H9 (cell line): ENCODE results near the gene ITPR2. TPM values are rescaled to one million over a fixed set of nuclear protein-coding genes. Genes with fewer than 3 reads are reported as not detected.

Experiments
- DNase-seq: peaks from one replicate; pipeline ENCODE4 v3.0.0-alpha.2; 2017
- H2AFZ ChIP-seq: one replicate; pipeline ENCODE4 v1.6.1; 2013; ENCODE audit warnings: mild to moderate bottlenecking, low read length, control low read depth, moderate library complexity
- H2AK5ac ChIP-seq: 2 replicates; pipeline ENCODE4 v1.6.1; 2013; ENCODE audit warnings: low read length, control low read depth, mixed read lengths; ENCODE audit not compliant: insufficient read length
- H2BK120ac ChIP-seq: one replicate; pipeline ENCODE4 v1.6.1; 2013; ENCODE audit warnings: low read depth, mild to moderate bottlenecking, low read length, control low read depth, inconsistent platforms; ENCODE audit not compliant: poor library complexity, severe bottlenecking
- H2BK12ac ChIP-seq: 2 replicates; pipeline ENCODE4 v1.6.1; 2013; ENCODE audit warnings: low read length, control low read depth, mixed read lengths, low read depth; ENCODE audit not compliant: insufficient read length
- H2BK15ac ChIP-seq: 2 replicates; pipeline ENCODE4 v1.6.1; 2013; ENCODE audit warnings: low read depth, low read length, control low read depth
- H2BK20ac ChIP-seq: one replicate; pipeline ENCODE4 v1.6.1; 2013; ENCODE audit warnings: low read depth, mild to moderate bottlenecking, low read length, control low read depth, inconsistent platforms; ENCODE audit not compliant: poor library complexity, severe bottlenecking
- H2BK5ac ChIP-seq: 2 replicates; pipeline ENCODE4 v1.6.1; 2013; ENCODE audit warnings: low read length, control low read depth, mixed read lengths; ENCODE audit not compliant: insufficient read length
- H3K14ac ChIP-seq: 2 replicates; pipeline ENCODE4 v1.6.1; 2013; ENCODE audit warnings: low read length, control low read depth; ENCODE audit not compliant: insufficient read depth
- H3K18ac ChIP-seq: 2 replicates; pipeline ENCODE4 v1.6.1; 2013; ENCODE audit warnings: low read depth, mild to moderate bottlenecking, mixed read lengths, low read length, control low read depth; ENCODE audit not compliant: insufficient read length
- H3K23ac ChIP-seq: 2 replicates; pipeline ENCODE4 v1.6.1; 2013; ENCODE audit warnings: low read length, control low read depth, mixed read lengths, low read depth; ENCODE audit not compliant: insufficient read length
- H3K23me2 ChIP-seq: 2 replicates; pipeline ENCODE4 v1.6.1; 2013; ENCODE audit warnings: low read depth, mild to moderate bottlenecking, mixed read lengths, low read length, control low read depth; ENCODE audit not compliant: insufficient read length, poor library complexity, severe bottlenecking
- H3K27ac ChIP-seq: 2 replicates; pipeline ENCODE4 v1.5.1; 2013; ENCODE audit warnings: low read length, control low read depth, mixed read lengths, low read depth; ENCODE audit not compliant: insufficient read length
- H3K27me3 ChIP-seq: 2 replicates; pipeline ENCODE4 v1.6.1; 2013; ENCODE audit warnings: low read length, control low read depth, inconsistent platforms; ENCODE audit not compliant: insufficient read depth
- H3K4ac ChIP-seq: 2 replicates; pipeline ENCODE4 v1.6.1; 2013; ENCODE audit warnings: low read depth, mild to moderate bottlenecking, control low read depth, inconsistent platforms, low read length, moderate library complexity
- H3K4me1 ChIP-seq: 2 replicates; pipeline ENCODE4 v1.6.1; 2013; ENCODE audit warnings: low read length, control low read depth, inconsistent platforms; ENCODE audit not compliant: insufficient read depth
- H3K4me2 ChIP-seq: 2 replicates; pipeline ENCODE4 v1.6.1; 2013; ENCODE audit warnings: low read length, control low read depth, mixed read lengths; ENCODE audit not compliant: insufficient read length, insufficient read depth
- H3K56ac ChIP-seq: 2 replicates; pipeline ENCODE4 v1.6.1; 2013; ENCODE audit warnings: low read depth, mild to moderate bottlenecking, mixed read lengths, low read length, control low read depth; ENCODE audit not compliant: insufficient read length
- H3K79me1 ChIP-seq: 2 replicates; pipeline ENCODE4 v1.6.1; 2013; ENCODE audit warnings: low read depth, mild to moderate bottlenecking, moderate library complexity, low read length, control low read depth, inconsistent platforms; ENCODE audit not compliant: insufficient read depth, poor library complexity, severe bottlenecking
- H3K79me2 ChIP-seq: 2 replicates; pipeline ENCODE4 v1.6.1; 2013; ENCODE audit warnings: low read length, control low read depth, inconsistent platforms; ENCODE audit not compliant: insufficient read depth
- H3K9ac ChIP-seq: 2 replicates; pipeline ENCODE4 v1.6.1; 2013; ENCODE audit warnings: low read length, control low read depth, mixed read lengths; ENCODE audit not compliant: insufficient read length; ENCODE audit errors: extremely low read depth
- H3K9me3 ChIP-seq: one replicate; pipeline ENCODE4 v1.6.1; 2013; ENCODE audit warnings: low read depth, low read length, inconsistent platforms; ENCODE audit not compliant: control insufficient read depth
- H3T11ph ChIP-seq: one replicate; pipeline ENCODE4 v1.6.1; 2013; ENCODE audit warnings: mild to moderate bottlenecking, low read length, control low read depth, inconsistent platforms
- H4K20me1 ChIP-seq: one replicate; pipeline ENCODE4 v1.6.1; 2013; ENCODE audit not compliant: control insufficient read depth, insufficient read length, insufficient read depth
- H4K5ac ChIP-seq: 2 replicates; pipeline ENCODE4 v1.6.1; 2013; ENCODE audit warnings: low read depth, mild to moderate bottlenecking, mixed read lengths, low read length, control low read depth; ENCODE audit not compliant: insufficient read length
- H4K8ac ChIP-seq: replicated peaks from 2 replicates; pipeline ENCODE4 v1.6.1; 2013; ENCODE audit warnings: low read length, control low read depth, mixed read lengths, low read depth; ENCODE audit not compliant: insufficient read length
- H4K91ac ChIP-seq: 2 replicates; pipeline ENCODE4 v1.6.1; 2013; ENCODE audit warnings: low read depth, mild to moderate bottlenecking, moderate library complexity, mixed read lengths, low read length, control low read depth; ENCODE audit not compliant: insufficient read length
- H3K27ac Mint-ChIP-seq, 3 experiments: 2 replicates in 2 of 3; 3 replicates in 1 of 3; pipeline ENCODE4 v1.8.0; 2020 to 2021; ENCODE audit warnings: mixed read lengths in 3 of 3, mild to moderate bottlenecking in 1 of 3, moderate library complexity in 1 of 3
- H3K27me3 Mint-ChIP-seq: 2 replicates; pipeline ENCODE4 v1.8.0; 2021; ENCODE audit warnings: low read depth, mild to moderate bottlenecking, moderate library complexity, mixed read lengths
- H3K36me3 Mint-ChIP-seq, 3 experiments: 2 replicates in 2 of 3; 3 replicates in 1 of 3; pipeline ENCODE4 v1.8.0; 2020 to 2021; ENCODE audit warnings: low read depth in 3 of 3, mixed read lengths in 3 of 3; ENCODE audit not compliant: insufficient read depth in 1 of 3
- H3K4me1 Mint-ChIP-seq, 2 experiments: 2 replicates each; pipeline ENCODE4 v1.8.0; 2020; ENCODE audit warnings: mixed read lengths in 2 of 2
- H3K4me3 Mint-ChIP-seq, 2 experiments: 2 replicates in 1 of 2; 3 replicates in 1 of 2; pipeline ENCODE4 v1.8.0; 2020 to 2021; ENCODE audit warnings: mild to moderate bottlenecking in 2 of 2, mixed read lengths in 2 of 2, moderate library complexity in 1 of 2
- H3K9me3 Mint-ChIP-seq, 2 experiments: 2 replicates in 1 of 2; 3 replicates in 1 of 2; pipeline ENCODE4 v1.8.0; 2020; ENCODE audit warnings: mild to moderate bottlenecking in 2 of 2, mixed read lengths in 2 of 2, moderate library complexity in 1 of 2
- WGBS: extraction: QIAGEN DNeasy Blood & Tissue Kit; methylation state at CpG from one replicate; pipeline ENCODE4 v1.1.7; 2013; ENCODE audit warnings: missing lambda C conversion rate, low lambda C conversion rate, mixed read lengths; ENCODE audit not compliant: insufficient read length; ENCODE audit errors: extremely low coverage; 5-methylcytosine and 5-hydroxymethylcytosine counted together
- total RNA-seq: library from RNA; stranded (reverse); gene quantifications from 2 replicates; pipeline ENCODE4 v1.2.1, GENCODE V29; 2021
- TF ChIP-seq, protein P1 (sequence below): fragments of 200-600 bp; sonication (generic); conservative IDR thresholded peaks from 3 replicates; pipeline ENCODE4 v1.8.0; 2021; ENCODE audit warnings: antibody characterized with exemption, mild to moderate bottlenecking

ITPR2 gene
- total RNA-seq, 1 experiment from 2014 or later, result 14.8 TPM

DNA sequence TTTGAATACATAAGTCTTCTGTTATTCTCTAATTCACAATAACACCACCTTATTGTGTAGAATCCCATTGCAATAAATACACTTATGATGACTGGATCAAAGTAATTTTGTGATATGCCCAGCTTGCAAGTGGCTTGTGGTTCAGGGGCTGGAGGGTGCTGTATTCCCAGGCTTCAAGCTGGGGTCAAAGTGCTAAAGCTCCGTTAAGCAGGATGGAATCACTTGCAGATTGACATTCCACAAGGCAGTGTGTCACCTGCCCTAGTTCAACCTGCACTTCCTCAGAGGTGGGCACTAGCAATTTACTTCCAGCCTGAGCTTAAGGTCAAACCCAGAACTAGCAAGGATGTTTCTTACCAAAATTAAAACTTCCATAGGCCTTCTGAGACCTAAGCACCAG, 471.0 kb downstream of the ITPR2 start:
- Histone ChIP-seq H2BK5ac (no peak overlapping the region), H3K79me2 (no peaks in the 10 kb centered on the region), H3K27ac (no peak overlapping the region), H3K79me1 (no peaks in the 10 kb centered on the region), H3K4me2 (no peak overlapping the region), H4K8ac (no peak overlapping the region), H3K23ac (no peak overlapping the region), H2BK120ac (no peak overlapping the region), H3K14ac (no peak overlapping the region), H2AK5ac (no peak overlapping the region), H4K5ac (no peak overlapping the region), H2BK12ac (no peak overlapping the region), H3K18ac (no peak overlapping the region), H3K9ac (no peak overlapping the region), H2BK15ac (no peak overlapping the region), H4K91ac (no peak overlapping the region), H3K56ac (no peak overlapping the region), H2AFZ (no peak overlapping the region), H3K4ac (no peak overlapping the region), H3K9me3 (no peaks in the 10 kb centered on the region), H3T11ph (no peak overlapping the region), H3K4me1 (no peaks in the 10 kb centered on the region), H3K23me2 (no peaks in the 10 kb centered on the region), H2BK20ac (no peak overlapping the region), H3K27me3 (no peaks in the 10 kb centered on the region), H4K20me1 (no peaks in the 10 kb centered on the region)
- Mint-ChIP-seq H3K27ac (no peak overlapping the region), H3K9me3 (no peaks in the 10 kb centered on the region; a peak in 1 of 5 replicates), H3K36me3 (peaks cover 0 to 2% (median 0%) of the 10 kb centered on the region in 3 experiments; a peak in 1 of 7 replicates), H3K4me1 (peaks cover 2% of the 10 kb centered on the region in 2 experiments; a peak in 3 of 4 replicates), H3K4me3 (no peak overlapping the region), H3K27me3 (no peaks in the 10 kb centered on the region; the same call in 1 of the 2 replicates)
- no CpG with 5 or more reads among the region's 1 CpG for WGBS
- TF ChIP-seq, protein P1, sequence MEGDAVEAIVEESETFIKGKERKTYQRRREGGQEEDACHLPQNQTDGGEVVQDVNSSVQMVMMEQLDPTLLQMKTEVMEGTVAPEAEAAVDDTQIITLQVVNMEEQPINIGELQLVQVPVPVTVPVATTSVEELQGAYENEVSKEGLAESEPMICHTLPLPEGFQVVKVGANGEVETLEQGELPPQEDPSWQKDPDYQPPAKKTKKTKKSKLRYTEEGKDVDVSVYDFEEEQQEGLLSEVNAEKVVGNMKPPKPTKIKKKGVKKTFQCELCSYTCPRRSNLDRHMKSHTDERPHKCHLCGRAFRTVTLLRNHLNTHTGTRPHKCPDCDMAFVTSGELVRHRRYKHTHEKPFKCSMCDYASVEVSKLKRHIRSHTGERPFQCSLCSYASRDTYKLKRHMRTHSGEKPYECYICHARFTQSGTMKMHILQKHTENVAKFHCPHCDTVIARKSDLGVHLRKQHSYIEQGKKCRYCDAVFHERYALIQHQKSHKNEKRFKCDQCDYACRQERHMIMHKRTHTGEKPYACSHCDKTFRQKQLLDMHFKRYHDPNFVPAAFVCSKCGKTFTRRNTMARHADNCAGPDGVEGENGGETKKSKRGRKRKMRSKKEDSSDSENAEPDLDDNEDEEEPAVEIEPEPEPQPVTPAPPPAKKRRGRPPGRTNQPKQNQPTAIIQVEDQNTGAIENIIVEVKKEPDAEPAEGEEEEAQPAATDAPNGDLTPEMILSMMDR, result no peak
- DNase-seq, result no peak
